GM12878 (cell line): ENCODE data around the gene PPDPF. TPM values are rescaled to one million over a fixed set of nuclear protein-coding genes. Genes with fewer than 3 reads are reported as not detected.

Experiments
- ATAC-seq: fragments of 200-7000 bp; cut with Tn5 transposase; 3 replicates; pipeline ENCODE4 v1.9.1; 2020; ENCODE audit warnings: mild to moderate bottlenecking, moderate library complexity
- BruUV-seq: library from RNA; stranded (reverse); fragments of 400-500 nt; replicated peaks from 2 replicates; lab custom pipeline; 2021; lab: Mats Ljungman, UMichigan
- CTCF ChIA-PET: fragments of 300-600 bp; sonication (Branson Sonifier 250); formaldehyde crosslinking; extraction: SDS; loops from one replicate; lab custom pipeline; 2021; ENCODE audit warnings: inconsistent platforms; lab: Yijun Ruan, JAX
- POLR2A ChIA-PET: fragments of 350-600 bp; formaldehyde crosslinking; extraction: SDS; loops from one replicate; lab custom pipeline; 2021; ENCODE audit warnings: inconsistent platforms; lab: Charles Lee
- RAD21 ChIA-PET: fragments of 300-600 bp; sonication (Branson Sonifier 250); formaldehyde crosslinking; loops from one replicate; lab custom pipeline; 2023; ENCODE audit warnings: antibody characterized with exemption; ENCODE audit not compliant: unreplicated experiment; lab: Charles Lee
- SMC1A ChIA-PET: fragments of 300-600 bp; sonication (Branson Sonifier 250); formaldehyde crosslinking; loops from one replicate; lab custom pipeline; 2023; ENCODE audit not compliant: unreplicated experiment, uncharacterized antibody; lab: Charles Lee
- DNase-seq: peaks from one replicate; pipeline ENCODE4 v3.0.0-alpha.2; 2011; ENCODE audit warnings: low read depth, low spot score
- FAIRE-seq: peaks from 3 replicates; lab custom pipeline; 2011; peaks lifted over from hg19 to GRCh38; lab: Jason Lieb, UNC
- H2AFZ ChIP-seq: 2 replicates; pipeline ENCODE4 v1.6.0; 2011; ENCODE audit warnings: low read depth, low read length, control low read depth; ENCODE audit not compliant: control insufficient read depth
- H3K27ac ChIP-seq: 2 replicates; pipeline ENCODE4 v1.5.1; 2011; ENCODE audit warnings: control low read depth; ENCODE audit not compliant: control insufficient read depth, insufficient read depth
- H3K27me3 ChIP-seq, 2 experiments: replicated peaks in 1 of 2; 2 replicates each; pipeline versions ENCODE4 v1.6.0 to v1.6.1; 2011; ENCODE audit warnings: low read length in 1 of 2; ENCODE audit not compliant: control insufficient read depth in 2 of 2, insufficient read depth in 2 of 2
- H3K36me3 ChIP-seq, 2 experiments: 2 replicates each; pipeline ENCODE4 v1.5.1; 2011; ENCODE audit warnings: low read length in 1 of 2; ENCODE audit not compliant: control insufficient read depth in 2 of 2, insufficient read depth in 2 of 2
- H3K4me1 ChIP-seq: 2 replicates; pipeline ENCODE4 v1.6.1; 2011; ENCODE audit warnings: mild to moderate bottlenecking, low read length, moderate library complexity, mixed read lengths; ENCODE audit not compliant: control insufficient read depth, insufficient read depth
- H3K4me2 ChIP-seq: 2 replicates; pipeline ENCODE4 v1.6.0; 2011; ENCODE audit warnings: control low read depth; ENCODE audit not compliant: control insufficient read depth, insufficient read depth
- H3K4me3 ChIP-seq: fragments of 200-600 bp; sonication (generic); 2 replicates; pipeline ENCODE4 v1.5.1; 2016
- H3K79me2 ChIP-seq: 2 replicates; pipeline ENCODE4 v1.6.0; 2011; ENCODE audit warnings: low read length; ENCODE audit not compliant: control insufficient read depth, insufficient read depth
- H3K9ac ChIP-seq: 2 replicates; pipeline ENCODE4 v1.8.0; 2011; ENCODE audit warnings: low read length, control low read depth, mixed read lengths; ENCODE audit not compliant: control insufficient read depth, insufficient read depth
- H3K9me3 ChIP-seq: replicated peaks from 3 replicates; pipeline ENCODE4 v1.5.1; 2011; ENCODE audit warnings: mild to moderate bottlenecking, low read length; ENCODE audit not compliant: control insufficient read depth, insufficient read depth
- H4K20me1 ChIP-seq: 2 replicates; pipeline ENCODE4 v1.6.0; 2011; ENCODE audit not compliant: control insufficient read depth, insufficient read depth
- CBFB ChIP-seq: IDR thresholded peaks from 2 replicates; pipeline ENCODE4 v1.6.1; 2016; ENCODE audit warnings: antibody characterized with exemption, low read depth
- CHD2 ChIP-seq: IDR thresholded peaks from 2 replicates; pipeline ENCODE4 v1.6.1; 2011; ENCODE audit warnings: low read depth, low read length, improper control_type of control experiment, borderline replicate concordance
- DPF2 ChIP-seq: fragments of 450-650 bp; IDR thresholded peaks from 2 replicates; pipeline ENCODE4 v1.6.1; 2017; ENCODE audit warnings: mild to moderate bottlenecking
- ETV6 ChIP-seq, 2 experiments: fragments of 450-650 bp in 1 of 2; IDR thresholded peaks in 1 of 2; conservative IDR thresholded peaks in 1 of 2; 2 replicates each; pipeline ENCODE4 v1.6.1; 2014; ENCODE audit warnings: antibody characterized with exemption in 1 of 2, borderline replicate concordance in 1 of 2, low read depth in 1 of 2, mild to moderate bottlenecking in 1 of 2, moderate library complexity in 1 of 2
- MTA2 ChIP-seq: fragments of 450-650 bp; IDR thresholded peaks from 2 replicates; pipeline ENCODE4 v1.6.1; 2016; ENCODE audit warnings: low read depth, mild to moderate bottlenecking, moderate library complexity
- NFIC ChIP-seq: IDR thresholded peaks from 2 replicates; pipeline ENCODE4 v1.6.1; 2012; ENCODE audit warnings: low read depth, mild to moderate bottlenecking, inconsistent platforms, low read length, moderate library complexity
- NR2C2 ChIP-seq: IDR thresholded peaks from 2 replicates; pipeline ENCODE4 v1.6.1; 2011; ENCODE audit warnings: borderline replicate concordance, low read depth; ENCODE audit not compliant: control insufficient read depth, insufficient read length
- POLR2AphosphoS2 ChIP-seq: IDR thresholded peaks from 2 replicates; pipeline ENCODE4 v1.6.1; 2011; ENCODE audit warnings: low read depth, mild to moderate bottlenecking, low read length, improper control_type of control experiment, moderate library complexity
- RELA ChIP-seq: fragments of 450-650 bp; IDR thresholded peaks from 2 replicates; pipeline ENCODE4 v1.8.0; 2014; ENCODE audit warnings: borderline replicate concordance; ENCODE audit not compliant: partially characterized antibody
- SIX5 ChIP-seq: IDR thresholded peaks from 2 replicates; pipeline ENCODE4 v1.6.1; 2011; ENCODE audit warnings: mild to moderate bottlenecking, low read depth, low read length, moderate library complexity; ENCODE audit not compliant: severe bottlenecking
- SMAD1 ChIP-seq: fragments of 450-650 bp; IDR thresholded peaks from 2 replicates; pipeline ENCODE4 v1.6.1; 2018; ENCODE audit warnings: mild to moderate bottlenecking, low read depth; ENCODE audit not compliant: partially characterized antibody
- SREBF1 ChIP-seq: IDR thresholded peaks from 2 replicates; pipeline ENCODE4 v1.6.1; 2012; ENCODE audit warnings: mild to moderate bottlenecking, low read length
- SREBF2 ChIP-seq: IDR thresholded peaks from 2 replicates; pipeline ENCODE4 v1.6.1; 2012; ENCODE audit warnings: mild to moderate bottlenecking, low read length
- SUPT20H ChIP-seq: IDR thresholded peaks from 2 replicates; pipeline ENCODE4 v1.6.1; 2011; ENCODE audit warnings: low read depth, mild to moderate bottlenecking, low read length, moderate library complexity, borderline replicate concordance; ENCODE audit not compliant: control insufficient read depth
- TCF12 ChIP-seq: IDR thresholded peaks from 2 replicates; pipeline ENCODE4 v1.6.1; 2011; ENCODE audit warnings: low read depth, mild to moderate bottlenecking, low read length
- ZNF207 ChIP-seq: fragments of 450-650 bp; IDR thresholded peaks from 2 replicates; pipeline ENCODE4 v1.6.1; 2014; ENCODE audit warnings: antibody characterized with exemption, mild to moderate bottlenecking, borderline replicate concordance
- ZNF384 ChIP-seq: IDR thresholded peaks from 2 replicates; pipeline ENCODE4 v1.6.1; 2012; ENCODE audit warnings: low read depth, mild to moderate bottlenecking, low read length, improper control_type of control experiment, borderline replicate concordance
- WGBS: methylation state at CpG from one replicate; pipeline ENCODE4 v1.1.6; 2016; ENCODE audit warnings: low lambda C conversion rate; ENCODE audit not compliant: insufficient replicate concordance, insufficient coverage; ENCODE audit errors: missing lambda C conversion rate; 5-methylcytosine and 5-hydroxymethylcytosine counted together
- in situ Hi-C: fragments of 300-500 bp; cut with MboI; formaldehyde crosslinking; loops from 9 replicates; pipeline ENCODE4 v1.14.3; 2018; ENCODE audit warnings: mixed read lengths
- intact Hi-C: fragments of 100-400 bp; cut with micrococcal nuclease; formaldehyde crosslinking; loops from one replicate; pipeline ENCODE4 v1.14.2; 2022; ENCODE audit not compliant: unreplicated experiment
- polyA plus RNA-seq, 11 experiments: library from polyadenylated mRNA; depleted of rRNA in 4 of 11; unstranded in 6 of 11; stranded (reverse) in 5 of 11; fragments of >200 nt; fragmentation: Nextera tagmentation in 4 of 11; fragmentation: Illumina TruSeq in 1 of 11; extraction: Ambion mirVana in 4 of 11; extraction: Trizol in 1 of 11; gene quantifications; 1 replicate in 1 of 11; 2 replicates in 10 of 11; pipeline versions ENCODE4 v1.2.1 to v1.2.3, GENCODE V29; 2011 to 2016; ENCODE audit warnings: inconsistent platforms in 2 of 11, missing spikeins in 2 of 11, low read depth in 1 of 11
- total RNA-seq, 4 experiments: library from RNA; depleted of rRNA in 3 of 4; stranded (reverse); fragments of >200 nt in 3 of 4; fragmentation: Illumina TruSeq in 1 of 4; extraction: Trizol in 1 of 4; gene quantifications; 2 replicates each; pipeline versions ENCODE4 v1.2.1 to v1.2.3, GENCODE V29; 2013 to 2021
- TF ChIP-seq, protein P1 (sequence below): fragments of 450-650 bp; formaldehyde crosslinking; IDR thresholded peaks from 2 replicates; pipeline ENCODE4 v1.4.0; 2022; ENCODE audit warnings: mild to moderate bottlenecking, moderate library complexity

PPDPF gene
- total and polyA plus RNA-seq, 10 of the 15 experiments (the other 5 are each of a cell fraction or from before 2014, with no cell fraction given) = 0.32 to 154 (median 22.8) TPM

DNA sequence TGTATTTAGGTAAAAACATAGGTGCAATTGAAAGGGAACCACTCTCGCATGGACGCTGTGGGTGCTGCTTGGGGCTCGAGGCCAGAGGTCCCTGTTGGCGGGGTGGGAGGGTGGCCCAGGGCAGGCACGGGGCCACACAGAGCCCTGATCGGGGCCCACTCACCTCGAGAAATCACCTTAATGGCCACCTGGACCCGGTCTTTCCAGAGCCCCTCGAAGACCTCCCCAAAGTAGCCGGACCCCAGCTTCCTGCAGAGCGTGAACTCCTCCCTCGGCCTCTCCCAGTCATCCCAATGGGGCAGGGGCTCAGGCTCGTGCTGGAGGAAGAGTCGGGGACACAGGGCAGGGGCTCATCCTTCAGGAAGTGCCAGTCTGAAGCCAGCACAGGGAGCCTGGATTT lies 12.8 kb downstream of the PPDPF start:
- H3K9ac ChIP-seq = no peak overlapping the region
- no peak overlapping the region for H3K4me3 ChIP-seq
- SMC1A ChIA-PET = no interaction called here
- RAD21 ChIA-PET = no interaction called here
- POLR2A ChIA-PET = interaction anchor here (0.6 kb wide), 1 partner anchor 304 kb away, joined by 3 read pairs; no protein-coding TSS in a partner anchor
- no peaks in the 10 kb centered on the region for H3K79me2 ChIP-seq
- 30% methylated on average over 13 of the region's 14 CpGs for WGBS
- CTCF ChIA-PET = interaction anchor here (1.5 kb wide), 1 partner anchor 37 kb away, joined by 4 read pairs; no protein-coding TSS in a partner anchor
- no peaks in the 10 kb centered on the region for H3K36me3 ChIP-seq
- H3K9me3 ChIP-seq = no peaks in the 10 kb centered on the region
- H3K4me2 ChIP-seq = no peak overlapping the region
- BruUV-seq = no TSS peak
- no peak for TF ChIP-seq SIX5
- no peak for TF ChIP-seq SREBF2
- TF ChIP-seq ETV6 (conservative IDR thresholded peaks at IDR 0.05 in 1 of 2, IDR thresholded peaks at IDR 0.05 in 1 of 2; ENCODE audit: borderline replicate concordance in 1 of 2, low read depth in 1 of 2) = no peak
- no peak for TF ChIP-seq SUPT20H
- no peak for TF ChIP-seq RELA
- TF ChIP-seq DPF2 = no peak
- no peak for TF ChIP-seq MTA2
- TF ChIP-seq, protein P1, sequence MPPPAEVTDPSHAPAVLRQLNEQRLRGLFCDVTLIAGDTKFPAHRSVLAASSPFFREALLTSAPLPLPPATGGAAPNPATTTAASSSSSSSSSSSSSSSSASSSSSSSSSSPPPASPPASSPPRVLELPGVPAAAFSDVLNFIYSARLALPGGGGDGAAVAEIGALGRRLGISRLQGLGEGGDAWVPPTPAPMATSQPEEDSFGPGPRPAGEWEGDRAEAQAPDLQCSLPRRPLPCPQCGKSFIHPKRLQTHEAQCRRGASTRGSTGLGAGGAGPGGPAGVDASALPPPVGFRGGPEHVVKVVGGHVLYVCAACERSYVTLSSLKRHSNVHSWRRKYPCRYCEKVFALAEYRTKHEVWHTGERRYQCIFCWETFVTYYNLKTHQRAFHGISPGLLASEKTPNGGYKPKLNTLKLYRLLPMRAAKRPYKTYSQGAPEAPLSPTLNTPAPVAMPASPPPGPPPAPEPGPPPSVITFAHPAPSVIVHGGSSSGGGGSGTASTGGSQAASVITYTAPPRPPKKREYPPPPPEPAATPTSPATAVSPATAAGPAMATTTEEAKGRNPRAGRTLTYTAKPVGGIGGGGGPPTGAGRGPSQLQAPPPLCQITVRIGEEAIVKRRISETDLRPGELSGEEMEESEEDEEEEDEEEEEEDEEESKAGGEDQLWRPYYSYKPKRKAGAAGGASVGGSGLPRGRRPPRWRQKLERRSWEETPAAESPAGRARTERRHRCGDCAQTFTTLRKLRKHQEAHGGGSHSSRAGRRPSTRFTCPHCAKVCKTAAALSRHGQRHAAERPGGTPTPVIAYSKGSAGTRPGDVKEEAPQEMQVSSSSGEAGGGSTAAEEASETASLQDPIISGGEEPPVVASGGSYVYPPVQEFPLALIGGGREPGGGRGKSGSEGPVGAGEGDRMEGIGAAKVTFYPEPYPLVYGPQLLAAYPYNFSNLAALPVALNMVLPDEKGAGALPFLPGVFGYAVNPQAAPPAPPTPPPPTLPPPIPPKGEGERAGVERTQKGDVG (CRISPR knock-in tag) = no peak
- no peak for TF ChIP-seq TCF12
- TF ChIP-seq ZNF384 = no peak
- no peak for TF ChIP-seq NR2C2
- TF ChIP-seq CHD2 = no peak
- TF ChIP-seq SMAD1 = no peak
- TF ChIP-seq SREBF1 = no peak
- no peak for TF ChIP-seq NFIC
- no peak for TF ChIP-seq CBFB
- no peak for TF ChIP-seq POLR2AphosphoS2
- TF ChIP-seq ZNF207 = no peak
- peaks cover 20% of the 10 kb centered on the region for H3K4me1 ChIP-seq
- no peak for FAIRE-seq
- in situ Hi-C loops = no loop called here
- intact Hi-C loops = no loop called here
- no peaks in the 10 kb centered on the region for H4K20me1 ChIP-seq
- DNase-seq = no peak
- no peak overlapping the region for H2AFZ ChIP-seq
- H3K27me3 ChIP-seq = no peaks in the 10 kb centered on the region; a peak in 1 of 4 replicates
- ATAC-seq = no peak
- H3K27ac ChIP-seq = no peak overlapping the region
